NCI-H187 (cell line): ENCODE data around the gene GLIS1.

Experiments used
- DNase-seq, 2 experiments: peaks; one replicate each; lab custom pipeline; 2025; lab: John Stamatoyannopoulos, UW

Gene GLIS1

DNA sequence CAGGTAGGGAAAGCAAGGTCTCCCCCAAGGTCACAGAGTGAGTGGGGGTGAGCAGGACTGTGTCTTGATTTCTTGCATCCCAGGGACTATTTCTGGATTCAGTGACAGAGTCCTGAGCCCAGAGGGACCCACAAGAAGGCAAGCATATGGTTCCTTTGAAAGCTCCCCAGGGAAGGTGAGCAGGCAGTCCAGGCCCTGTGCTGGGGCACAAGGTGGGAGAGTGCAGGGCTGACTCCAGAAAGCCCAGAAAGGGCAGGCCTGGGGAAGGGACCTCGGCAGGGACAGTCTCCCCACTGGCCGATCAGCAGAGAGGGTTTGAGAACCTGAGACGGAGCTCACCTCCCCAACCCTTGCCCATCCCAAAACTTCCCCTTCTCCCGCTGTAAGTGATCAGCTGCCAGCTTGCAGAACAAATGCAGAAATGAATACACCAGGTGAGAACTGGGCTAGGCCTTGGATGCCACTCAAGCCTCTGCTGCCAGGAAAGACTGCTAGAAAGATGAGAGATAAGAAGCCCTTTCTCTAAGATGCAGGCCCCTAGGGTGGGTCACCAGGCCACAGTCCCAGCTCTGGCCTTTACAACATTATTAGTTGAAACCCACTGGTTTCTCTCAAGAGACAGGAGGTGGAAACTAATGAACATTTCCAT, 121.0 kb downstream of the GLIS1 start:
- DNase-seq, result no peak

DNA sequence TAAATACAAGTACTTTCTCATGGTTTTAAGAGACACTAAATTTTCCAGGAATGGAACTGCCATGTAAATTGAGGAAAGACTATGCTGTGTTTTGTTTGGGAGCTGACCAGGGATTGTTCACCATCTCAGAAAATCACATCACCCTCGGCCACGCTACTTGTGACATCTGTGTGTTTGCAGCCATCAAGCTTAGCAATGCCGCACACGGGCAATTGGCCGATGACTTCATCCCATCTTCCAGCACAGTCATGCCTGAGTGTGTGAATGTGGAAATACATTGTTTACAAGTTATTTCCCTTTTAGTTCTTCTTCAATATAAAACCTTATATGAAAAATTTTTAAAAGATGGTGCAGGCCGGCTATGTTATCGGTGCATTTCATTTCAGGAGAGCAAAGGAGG, 121.6 kb downstream of the GLIS1 start:
- DNase-seq, result no peak

GRCh38 chr1:53616927-53617326, 122.0 kb downstream of the GLIS1 start:
- no peak for DNase-seq

GRCh38 chr1:53616511-53616910, 122.5 kb downstream of the GLIS1 start:
- DNase-seq, result no peak

DNA sequence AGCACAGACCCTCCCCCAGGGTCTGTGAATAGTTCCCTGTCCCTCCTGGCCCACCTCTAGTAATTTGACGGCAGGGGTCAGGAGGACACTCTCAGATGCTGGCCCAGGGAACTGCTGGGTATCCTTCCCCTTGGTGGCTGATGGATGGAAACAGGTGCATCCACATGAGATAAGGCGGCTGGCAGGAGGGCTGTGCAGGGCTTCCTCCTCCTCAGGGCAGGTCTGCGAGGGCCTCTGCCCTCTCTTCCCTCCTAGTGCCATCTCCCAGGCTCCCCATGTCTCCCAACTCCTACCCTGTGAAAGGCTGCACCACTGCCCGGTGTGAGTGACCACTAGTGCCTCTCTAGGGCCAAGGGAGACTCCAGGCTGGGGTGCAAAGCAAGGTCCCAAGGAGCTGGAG, 123.9 kb downstream of the GLIS1 start:
- DNase-seq, result no peak

DNA sequence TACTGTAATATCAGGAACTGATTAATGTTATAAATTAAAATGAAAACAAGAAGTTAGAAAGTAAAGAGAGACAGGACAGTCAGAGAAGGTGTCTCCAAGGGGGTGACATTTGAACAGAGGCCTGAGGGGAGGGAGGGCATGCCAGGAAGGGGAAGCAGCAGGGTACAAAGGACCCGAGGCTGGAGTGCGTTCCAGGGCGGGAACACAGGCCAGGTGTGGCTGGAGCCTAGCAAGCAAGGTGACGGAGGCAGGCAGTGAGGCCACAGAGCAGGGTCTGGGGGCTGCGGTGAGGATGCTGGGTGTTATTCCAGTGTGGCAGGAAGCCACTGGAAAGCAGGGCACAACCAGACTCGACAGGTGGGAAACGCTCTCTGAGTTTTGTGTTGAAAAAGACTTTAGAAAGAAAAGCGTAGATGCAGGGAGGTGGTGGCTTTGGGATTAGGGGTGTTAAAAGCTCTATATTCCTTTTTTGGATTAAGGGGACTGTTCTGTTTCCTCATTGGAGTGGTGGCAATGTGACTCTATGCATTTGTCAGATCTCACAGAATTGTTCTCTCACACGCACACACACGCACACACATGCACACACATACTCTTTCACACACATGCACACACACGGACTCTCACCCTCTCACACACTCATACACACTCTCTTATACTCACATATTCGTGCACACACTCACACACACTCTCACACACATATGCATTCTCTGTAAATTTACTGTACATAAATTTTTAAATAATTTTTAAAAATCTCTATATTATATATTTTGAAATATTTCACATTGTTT, 124.5 kb downstream of the GLIS1 start:
- DNase-seq, result no peak

GRCh38 chr1:53608676-53609075, 130.3 kb downstream of the GLIS1 start:
- no peak for DNase-seq

GRCh38 chr1:53608071-53608470, 130.9 kb downstream of the GLIS1 start:
- no peak for DNase-seq

DNA sequence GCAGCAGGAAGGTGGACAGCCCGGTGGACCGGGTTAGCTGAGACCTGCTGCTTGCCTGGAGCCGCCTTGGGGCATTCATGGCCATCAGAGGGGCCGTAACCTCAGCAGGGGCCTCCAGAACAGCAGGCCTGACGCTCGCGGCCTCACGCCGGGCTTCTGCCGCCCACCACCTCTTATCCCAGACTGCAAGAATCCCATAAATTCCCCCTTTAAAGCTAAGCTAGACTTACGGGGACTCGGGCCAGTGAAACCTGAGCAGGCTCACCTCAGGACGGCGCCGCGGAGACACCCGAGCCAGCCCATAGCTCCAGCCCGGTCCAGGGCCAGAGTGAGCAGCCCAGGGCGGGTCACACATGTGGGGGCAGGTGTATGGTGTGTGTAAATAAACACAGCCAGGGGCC, 132.3 kb downstream of the GLIS1 start:
- no peak for DNase-seq

- DNase-seq, result no peak
These were observed 132.8 kb downstream of the GLIS1 start for GRCh38 chr1:53606197-53606596.

DNA sequence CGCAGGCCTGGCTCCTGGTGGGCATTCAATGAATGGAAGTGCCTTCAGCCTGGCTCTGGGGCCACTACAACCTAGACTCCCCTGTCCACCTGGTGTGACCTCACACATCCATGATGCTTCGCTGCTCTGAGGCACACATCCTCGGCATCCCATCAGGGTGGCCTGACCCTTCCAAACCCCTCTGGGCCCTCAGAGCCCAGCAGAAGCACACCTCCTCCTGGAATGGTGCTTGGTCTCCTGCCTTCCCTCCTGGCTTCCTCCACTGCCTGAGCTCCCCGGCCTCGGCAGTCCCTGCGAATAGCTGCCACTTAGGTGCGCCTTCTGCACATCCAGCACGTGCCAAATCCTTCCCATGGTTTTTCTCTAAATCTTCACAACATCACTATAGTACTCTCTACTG, 133.8 kb downstream of the GLIS1 start:
- no peak for DNase-seq

- no peak for DNase-seq
These were observed 134.6 kb downstream of the GLIS1 start for GRCh38 chr1:53604291-53604919.

- no peak for DNase-seq
These were observed 135.5 kb downstream of the GLIS1 start for GRCh38 chr1:53603431-53603830.

GRCh38 chr1:53601867-53602775, 136.8 kb downstream of the GLIS1 start:
- no peak for DNase-seq

DNA sequence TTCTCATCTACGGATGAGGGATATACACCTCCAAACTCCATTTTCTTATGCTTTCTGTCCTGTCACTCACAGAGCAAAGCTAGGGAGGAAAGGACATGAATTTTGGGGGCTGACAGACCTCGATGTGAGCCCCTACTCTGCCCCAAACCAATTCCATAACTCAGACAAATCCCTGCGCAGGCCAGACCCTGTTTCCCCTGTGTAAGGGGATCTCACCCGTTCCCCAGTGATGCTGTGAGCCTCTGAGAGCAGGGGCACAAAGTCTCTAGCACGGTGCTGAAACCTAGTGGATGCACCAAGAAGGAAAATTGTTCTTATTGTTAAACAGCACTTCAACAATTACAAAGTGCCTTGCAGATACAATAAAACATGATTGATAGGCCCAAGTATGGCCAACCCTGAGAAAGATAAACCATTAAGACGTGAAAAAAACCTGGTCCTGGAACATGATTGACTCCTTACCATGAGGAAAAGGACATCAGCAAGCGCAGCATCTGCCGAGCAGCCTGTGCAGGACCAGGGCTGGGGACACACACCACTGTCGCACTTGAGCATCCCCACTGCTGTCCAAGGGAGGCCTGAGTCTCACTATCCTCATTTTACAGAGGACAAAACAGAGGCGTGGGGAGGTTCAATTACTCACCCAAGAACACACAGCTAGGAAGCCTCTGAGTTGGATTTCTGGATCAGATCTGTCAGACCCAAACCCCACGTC, 137.8 kb downstream of the GLIS1 start:
- no peak for DNase-seq

GRCh38 chr1:53600561-53600960, 138.4 kb downstream of the GLIS1 start:
- DNase-seq, result no peak

DNA sequence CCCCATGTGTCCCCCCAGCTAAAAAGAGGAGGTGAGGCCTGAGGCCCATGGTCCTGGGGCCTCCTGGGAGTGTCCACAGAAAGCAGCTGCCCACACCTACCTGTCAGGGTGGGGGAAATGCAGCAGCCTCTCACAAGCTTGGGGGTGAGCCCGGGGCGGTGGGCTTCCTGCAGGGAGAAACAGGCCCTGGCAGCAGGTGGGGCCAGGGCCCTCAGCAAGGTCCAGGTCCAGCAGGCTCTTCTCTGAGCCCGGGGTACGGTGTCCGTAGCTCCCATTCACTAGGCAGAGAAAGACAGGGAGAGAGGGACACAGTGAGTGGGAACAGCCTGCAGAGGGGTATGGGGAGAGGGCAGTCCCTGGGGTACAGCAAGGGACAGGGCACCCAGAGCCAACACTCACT, 139.0 kb downstream of the GLIS1 start:
- DNase-seq, result no peak

- DNase-seq, result no peak
These were observed 139.5 kb downstream of the GLIS1 start for GRCh38 chr1:53599481-53599880.

DNA sequence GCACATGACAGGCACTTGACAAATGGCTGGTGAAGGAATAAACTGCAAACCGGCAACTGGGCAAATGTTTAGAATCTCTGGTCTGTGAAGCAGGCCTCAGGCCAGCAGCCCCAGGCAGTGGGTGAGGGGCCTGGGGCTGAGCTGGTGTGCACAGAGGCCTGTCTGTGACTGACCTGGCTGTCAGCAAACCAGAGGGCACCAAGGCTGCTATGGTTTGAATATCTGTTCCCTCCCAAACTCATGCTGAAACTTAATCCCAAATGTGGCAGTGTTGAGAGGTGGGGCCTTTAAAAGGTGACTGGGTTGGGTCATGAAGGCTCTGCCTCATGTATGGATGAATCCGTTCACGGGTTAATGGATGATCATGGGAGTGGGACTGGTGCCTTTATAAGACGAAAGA, 140.0 kb downstream of the GLIS1 start:
- DNase-seq, result no peak

DNA sequence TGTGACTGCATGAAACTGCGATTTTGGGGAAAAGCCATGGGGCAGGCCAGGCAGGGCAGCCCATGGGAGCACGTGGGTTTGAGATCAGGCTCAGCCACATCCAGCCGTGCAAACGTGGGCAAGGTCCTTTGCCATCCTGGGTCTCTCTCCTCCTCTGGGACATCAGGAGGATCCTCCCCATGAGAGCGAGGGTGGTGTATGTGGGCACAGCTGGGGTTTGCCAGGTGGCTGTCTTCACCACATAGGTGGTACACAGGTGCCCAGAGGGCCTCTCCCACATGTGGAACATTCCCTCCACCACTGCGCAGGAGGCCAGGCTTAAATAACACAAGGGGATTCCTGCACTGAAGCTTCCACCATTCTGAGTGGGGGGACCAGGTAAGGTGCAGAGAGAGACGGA, 143.1 kb downstream of the GLIS1 start:
- no peak for DNase-seq

DNA sequence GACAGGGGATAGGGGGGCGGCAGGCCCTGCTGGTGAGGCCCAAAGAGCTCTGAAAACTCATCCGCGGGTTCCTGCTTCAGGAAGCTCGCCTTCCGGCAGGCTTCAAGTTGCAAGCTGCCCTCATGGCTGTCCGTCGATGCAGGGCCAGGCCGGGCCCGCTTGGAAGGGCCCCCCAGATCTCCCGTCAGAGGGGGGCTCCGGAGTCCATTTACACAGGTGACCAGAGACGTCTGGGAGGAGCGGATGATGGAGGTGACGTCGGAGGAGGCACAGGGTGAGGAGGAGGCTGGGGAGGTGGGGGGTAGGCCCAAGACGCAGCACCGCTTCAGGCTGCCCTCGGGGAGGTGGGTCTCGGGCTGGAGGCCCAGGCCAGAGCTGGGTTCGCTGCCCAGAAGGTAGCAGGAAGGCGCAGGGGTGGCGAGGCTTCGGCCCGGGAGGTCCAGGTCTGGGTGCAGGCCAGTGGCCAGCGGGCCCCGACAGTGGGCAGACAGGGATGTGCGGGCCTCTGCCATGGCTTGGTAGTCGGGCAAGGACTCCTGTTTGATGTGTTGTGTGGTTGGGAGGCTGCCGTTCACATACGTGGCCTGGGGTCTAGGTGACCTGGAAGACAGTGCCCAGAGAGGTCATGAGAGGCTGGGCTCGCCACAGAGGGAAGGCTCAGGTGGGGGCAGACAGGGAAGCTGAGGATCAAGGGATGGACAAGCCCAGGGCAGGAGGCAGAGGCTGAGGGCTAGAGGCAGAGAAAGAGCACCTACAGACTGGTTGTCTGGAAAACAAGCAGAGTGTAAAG, 144.4 kb downstream of the GLIS1 start:
- DNase-seq, result no peak
